Adipocyte (in vitro differentiated cells): ENCODE results near the gene MBOAT2.

Source experiments
- DNase-seq: peaks from one replicate; pipeline ENCODE4 v3.0.0-alpha.2; 2015; ENCODE audit warnings: low read depth
- H3K27me3 ChIP-seq: replicated peaks from 2 replicates; pipeline ENCODE4 v1.7.0; 2013; ENCODE audit warnings: mild to moderate bottlenecking, low read length, moderate library complexity; ENCODE audit not compliant: control insufficient read depth, insufficient read depth
- H3K36me3 ChIP-seq: 2 replicates; pipeline ENCODE4 v1.7.0; 2013; ENCODE audit warnings: low read length, mild to moderate bottlenecking, moderate library complexity; ENCODE audit not compliant: control insufficient read depth, insufficient read depth, severe bottlenecking
- H3K4me1 ChIP-seq: 2 replicates; pipeline ENCODE4 v1.7.0; 2013; ENCODE audit warnings: mild to moderate bottlenecking, low read length, moderate library complexity; ENCODE audit not compliant: control insufficient read depth, insufficient read depth
- H3K4me3 ChIP-seq: 2 replicates; pipeline ENCODE4 v1.7.0; 2013; ENCODE audit warnings: mild to moderate bottlenecking, low read length, moderate library complexity
- H3K9ac ChIP-seq: 2 replicates; pipeline ENCODE4 v1.7.0; 2013; ENCODE audit warnings: mild to moderate bottlenecking, low read length, moderate library complexity
- H3K9me3 ChIP-seq: 2 replicates; pipeline ENCODE4 v1.7.0; 2013; ENCODE audit warnings: mild to moderate bottlenecking, low read length, moderate library complexity; ENCODE audit not compliant: control insufficient read depth

The MBOAT2 gene

DNA sequence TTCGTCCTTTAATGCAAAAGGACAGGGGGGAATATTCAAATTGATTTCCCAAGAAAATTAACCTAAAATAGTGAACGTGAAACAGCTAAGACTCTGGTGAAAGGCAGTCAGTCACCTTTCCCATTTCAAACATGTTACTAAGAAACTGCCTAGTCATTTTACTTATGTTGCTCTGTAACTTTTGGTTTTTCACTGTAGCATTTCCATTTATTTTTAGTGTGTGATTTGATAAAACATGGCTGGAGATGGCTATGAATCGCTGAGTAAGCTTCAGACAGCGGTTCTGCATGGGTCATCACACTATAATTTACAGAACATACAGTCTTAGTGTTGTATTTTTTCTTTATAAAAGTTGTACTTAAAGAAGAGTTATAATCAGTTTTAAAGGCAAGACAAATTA is 150.1 kb downstream of the MBOAT2 start:
- Histone ChIP-seq H3K9me3 (no peaks in the 10 kb centered on the region), H3K36me3 (no peaks in the 10 kb centered on the region), H3K4me3 (no peak overlapping the region), H3K9ac (no peak overlapping the region), H3K27me3 (no peaks in the 10 kb centered on the region), H3K4me1 (peaks cover 6% of the 10 kb centered on the region)
- no peak for DNase-seq

DNA sequence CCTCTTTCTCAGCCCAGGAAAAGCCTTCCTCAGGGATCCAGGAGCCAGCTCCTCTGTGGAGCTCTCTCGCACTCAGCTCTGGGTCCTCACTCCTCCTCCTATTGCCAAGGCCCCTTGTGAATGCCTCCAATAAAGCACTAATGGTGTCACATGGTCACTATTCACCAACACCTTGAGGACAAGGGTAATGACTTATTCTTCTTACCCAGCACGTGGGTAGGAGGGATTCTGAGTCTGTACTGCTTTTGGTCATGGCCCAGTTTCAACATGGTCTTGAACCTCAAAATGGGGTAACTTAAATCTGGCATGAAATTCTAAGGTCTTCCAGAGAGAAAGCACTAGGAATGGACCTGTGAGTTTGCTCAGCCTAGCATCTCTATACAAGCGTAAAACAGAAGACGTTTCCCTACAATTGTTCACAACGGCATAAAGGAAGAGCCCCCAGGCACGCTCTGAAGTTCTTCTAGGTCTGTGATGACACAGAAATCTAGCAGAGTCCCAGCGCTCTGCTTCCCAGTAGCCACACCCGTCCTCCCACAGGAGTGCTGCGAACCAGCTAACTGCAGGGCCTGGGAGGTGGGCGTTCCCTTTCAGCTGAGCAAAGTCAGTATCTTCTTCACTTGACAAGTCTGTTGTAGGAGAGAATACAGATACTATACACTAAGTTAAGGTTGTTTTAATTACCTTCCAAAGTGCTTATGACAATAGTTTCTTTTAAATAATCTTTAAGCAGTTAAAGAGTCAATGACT is 151.5 kb downstream of the MBOAT2 start:
- Histone ChIP-seq H3K9me3 (no peaks in the 10 kb centered on the region), H3K27me3 (no peaks in the 10 kb centered on the region), H3K9ac (no peak overlapping the region), H3K4me3 (no peak overlapping the region), H3K36me3 (no peaks in the 10 kb centered on the region), H3K4me1 (peaks cover 6% of the 10 kb centered on the region)
- DNase-seq: no peak

DNA sequence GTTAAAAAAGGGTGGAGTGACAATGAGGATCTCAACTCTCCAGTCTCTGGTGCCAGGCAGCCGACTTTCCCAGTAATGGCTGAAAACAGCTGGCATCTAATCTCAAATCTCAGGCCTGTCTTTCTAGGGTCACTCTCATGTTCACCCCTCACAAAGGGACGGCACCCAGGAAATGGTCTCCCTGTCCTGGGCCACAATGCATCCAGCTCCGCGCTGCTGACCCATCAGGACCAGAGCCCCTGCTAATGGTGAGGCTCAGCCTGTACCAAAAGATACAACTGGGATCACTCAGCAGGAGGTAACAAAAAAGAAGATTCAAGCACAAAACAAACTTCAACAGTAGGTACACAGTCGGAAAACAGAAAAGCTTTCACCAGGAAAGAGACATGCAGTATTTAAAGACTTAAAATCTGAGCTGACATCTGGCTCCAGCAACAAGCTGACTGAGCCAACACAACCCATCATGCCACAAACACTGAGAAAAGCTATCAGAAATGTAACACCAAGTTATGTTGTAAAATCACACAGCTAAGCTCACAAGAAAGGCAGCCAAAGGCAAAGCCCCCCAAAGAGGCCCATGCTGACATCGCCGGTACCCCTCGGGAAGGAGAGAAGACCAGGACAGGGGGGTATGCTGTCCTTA is 152.5 kb downstream of the MBOAT2 start:
- Histone ChIP-seq H3K4me1 (peaks cover 6% of the 10 kb centered on the region), H3K36me3 (no peaks in the 10 kb centered on the region), H3K9ac (no peak overlapping the region), H3K4me3 (no peak overlapping the region), H3K9me3 (no peaks in the 10 kb centered on the region), H3K27me3 (no peaks in the 10 kb centered on the region)
- no peak for DNase-seq

DNA sequence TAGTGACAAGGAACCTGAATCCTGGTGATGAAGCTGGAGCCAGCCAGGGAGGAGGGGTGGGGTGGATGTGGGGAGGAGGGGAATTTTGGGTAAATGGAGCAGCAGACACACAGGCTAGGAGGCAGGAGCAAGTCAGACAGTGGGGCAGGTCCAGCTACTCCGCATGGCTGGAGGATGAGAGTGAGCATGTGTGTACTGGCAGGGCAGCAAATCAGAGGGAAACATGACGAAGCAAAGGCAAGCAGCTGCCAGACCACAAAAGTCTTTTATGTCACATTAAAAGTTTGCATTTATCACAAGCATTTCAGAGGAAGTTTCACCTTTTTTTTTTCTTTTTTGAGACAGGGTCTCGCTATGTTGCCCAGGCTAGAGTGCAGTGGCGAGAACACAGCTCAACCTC is 154.2 kb downstream of the MBOAT2 start:
- peaks cover 6% of the 10 kb centered on the region for H3K4me1 ChIP-seq
- H3K4me3 ChIP-seq: no peak overlapping the region
- no peaks in the 10 kb centered on the region for H3K9me3 ChIP-seq
- H3K36me3 ChIP-seq: no peaks in the 10 kb centered on the region
- DNase-seq: no peak
- no peaks in the 10 kb centered on the region for H3K27me3 ChIP-seq
- no peak overlapping the region for H3K9ac ChIP-seq

DNA sequence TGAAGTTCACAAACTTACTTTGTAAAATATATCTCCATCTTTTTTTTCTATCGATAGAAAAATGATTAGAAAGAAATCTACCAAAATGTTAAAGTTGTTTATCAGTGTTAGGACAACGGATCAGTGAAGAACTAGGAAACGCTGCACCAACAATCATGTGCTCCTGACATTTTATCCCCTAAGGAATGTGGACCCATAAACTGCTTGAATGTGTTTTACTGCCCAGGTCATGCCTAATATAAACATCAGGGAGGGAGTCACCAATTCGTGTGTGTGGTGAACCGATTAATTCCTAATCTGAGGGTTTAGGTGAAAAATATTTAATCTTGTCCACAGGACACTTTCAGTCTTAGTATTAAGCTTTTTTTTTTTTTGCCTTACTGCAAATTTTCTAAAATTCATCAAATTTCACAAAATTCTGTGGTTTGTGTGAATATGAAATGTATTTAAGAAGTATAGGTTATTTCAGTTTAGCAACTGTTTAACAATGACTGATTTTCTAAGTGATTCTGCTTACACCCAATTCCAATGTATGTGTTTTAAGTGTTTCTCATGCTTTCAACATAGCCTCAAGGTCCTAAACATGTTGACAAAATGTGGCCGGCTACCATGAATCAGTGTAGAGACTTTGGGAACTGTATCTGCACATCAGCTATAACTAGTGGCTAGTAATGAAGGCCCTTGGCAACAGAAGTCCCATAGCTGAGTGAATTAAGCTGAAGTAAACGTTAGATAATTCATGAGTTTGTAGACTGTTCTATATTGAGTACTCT is 155.0 kb downstream of the MBOAT2 start:
- Histone ChIP-seq H3K9me3 (no peaks in the 10 kb centered on the region), H3K4me1 (peaks cover 6% of the 10 kb centered on the region), H3K9ac (no peak overlapping the region), H3K27me3 (no peaks in the 10 kb centered on the region), H3K4me3 (no peak overlapping the region), H3K36me3 (no peaks in the 10 kb centered on the region)
- DNase-seq: no peak

DNA sequence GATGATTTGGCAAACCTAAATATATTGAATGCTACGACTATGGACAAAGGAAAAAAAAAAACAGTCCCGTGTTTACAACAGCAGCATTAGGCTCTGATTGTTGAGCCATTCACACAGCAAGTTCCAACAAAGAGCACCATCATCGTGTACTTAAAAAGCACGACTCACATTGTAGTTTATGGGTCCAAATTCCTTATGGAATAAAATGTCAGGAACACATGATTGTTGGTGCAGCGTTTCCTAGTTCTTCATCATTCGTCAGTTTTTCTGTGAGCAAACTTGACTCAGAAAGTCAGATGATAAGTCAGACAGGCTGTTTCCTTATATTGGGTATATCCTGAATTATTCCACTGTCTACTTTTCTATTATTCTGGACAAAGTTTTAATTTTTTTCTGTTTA is 156.1 kb downstream of the MBOAT2 start:
- peaks cover 6% of the 10 kb centered on the region for H3K4me1 ChIP-seq
- no peak overlapping the region for H3K4me3 ChIP-seq
- H3K9me3 ChIP-seq: no peaks in the 10 kb centered on the region
- H3K27me3 ChIP-seq: no peaks in the 10 kb centered on the region
- H3K9ac ChIP-seq: no peak overlapping the region
- no peak for DNase-seq
- no peaks in the 10 kb centered on the region for H3K36me3 ChIP-seq

DNA sequence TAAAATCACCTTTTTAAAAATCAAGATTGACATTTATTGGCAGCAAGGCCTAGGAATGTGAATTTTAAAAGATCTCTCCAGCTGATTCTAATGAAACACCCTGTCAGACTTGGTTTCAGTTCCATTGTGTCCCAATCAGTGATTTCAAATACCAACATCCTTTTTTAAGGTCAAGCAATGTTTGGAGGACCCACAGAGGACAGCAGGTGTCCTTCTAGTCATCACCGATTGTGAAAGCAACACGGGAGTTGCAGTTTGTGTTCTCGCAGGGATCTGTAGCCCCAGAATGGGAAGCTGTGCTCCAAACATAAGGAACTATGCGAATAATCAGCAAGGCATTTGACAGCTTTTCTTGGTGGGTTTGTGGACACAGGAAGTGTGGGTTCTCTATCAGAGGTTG is 161.6 kb downstream of the MBOAT2 start:
- H3K9ac ChIP-seq: no peak overlapping the region
- no peak for DNase-seq
- H3K4me3 ChIP-seq: no peak overlapping the region
- H3K9me3 ChIP-seq: no peaks in the 10 kb centered on the region
- no peaks in the 10 kb centered on the region for H3K36me3 ChIP-seq
- H3K27me3 ChIP-seq: no peaks in the 10 kb centered on the region
- H3K4me1 ChIP-seq: no peaks in the 10 kb centered on the region

DNA sequence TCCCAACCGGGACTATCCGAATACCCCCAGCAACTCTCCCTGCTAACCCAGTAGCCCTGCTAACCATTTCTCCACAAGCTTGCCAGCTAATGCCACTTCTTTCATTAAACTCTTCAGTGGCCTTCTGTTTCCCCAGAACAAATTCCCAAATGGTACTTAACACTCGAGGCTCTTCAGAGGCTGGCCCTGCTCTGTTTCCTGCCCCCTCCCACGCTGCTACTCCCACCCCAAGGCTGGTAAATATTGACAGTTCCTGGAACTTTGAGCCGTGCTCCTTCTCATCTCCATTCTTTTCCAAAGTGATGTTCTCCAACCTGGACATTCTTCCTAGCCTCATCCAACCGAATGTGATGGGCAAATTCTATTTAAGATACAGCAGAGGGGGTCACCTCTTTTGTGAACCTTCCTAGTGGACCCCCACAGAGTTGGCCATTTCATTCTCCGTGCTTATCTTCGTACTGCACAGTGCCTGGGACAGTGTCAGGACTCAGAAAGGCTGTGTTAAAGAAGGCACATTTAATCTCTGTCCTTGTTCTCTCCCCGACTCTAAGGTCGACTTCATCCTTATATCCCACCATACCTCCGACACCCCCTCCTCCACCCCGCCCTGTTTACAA is 162.9 kb downstream of the MBOAT2 start:
- Histone ChIP-seq H3K27me3 (no peaks in the 10 kb centered on the region), H3K9ac (no peak overlapping the region), H3K9me3 (no peaks in the 10 kb centered on the region), H3K4me3 (no peak overlapping the region), H3K36me3 (no peaks in the 10 kb centered on the region), H3K4me1 (peaks cover 11% of the 10 kb centered on the region)
- no peak for DNase-seq

DNA sequence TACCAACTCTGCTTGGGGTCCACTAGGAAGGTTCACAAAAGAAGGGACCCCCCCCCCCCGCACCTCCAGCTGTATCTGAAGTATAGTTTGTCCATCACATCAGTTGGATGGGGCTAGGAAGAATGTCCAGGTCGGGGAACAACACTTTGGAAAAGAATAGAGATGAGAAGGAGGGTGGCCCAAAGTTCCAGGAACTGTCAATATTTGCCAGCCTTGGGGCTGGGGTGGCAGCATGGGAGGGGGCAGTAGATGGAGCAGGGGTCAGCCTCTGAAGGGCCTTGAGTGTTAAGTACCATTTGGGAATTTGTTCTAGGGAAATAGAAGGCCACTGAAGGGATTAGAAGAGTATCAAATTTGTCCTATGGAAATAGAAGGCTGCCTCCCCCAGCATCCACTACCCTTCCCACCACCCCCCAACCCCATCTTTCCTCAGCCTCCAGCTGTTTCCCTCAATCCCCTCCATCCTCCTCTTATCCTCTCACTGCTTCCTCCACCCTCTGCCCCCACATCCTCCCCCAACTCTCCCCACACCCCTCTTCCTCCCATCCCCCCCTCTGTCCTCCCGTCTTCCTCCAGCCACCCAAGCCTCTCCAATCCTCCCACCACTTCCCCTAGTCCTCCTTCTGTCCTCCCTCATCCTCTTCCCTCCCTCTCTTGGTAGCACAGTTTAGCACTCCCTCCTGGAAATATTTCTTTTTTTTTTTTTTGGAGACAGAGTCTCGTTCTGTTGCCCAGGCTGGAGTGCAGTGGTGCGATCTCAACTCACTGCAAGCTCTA is 164.1 kb downstream of the MBOAT2 start:
- no peak for DNase-seq
- H3K27me3 ChIP-seq: no peaks in the 10 kb centered on the region
- H3K9me3 ChIP-seq: no peaks in the 10 kb centered on the region
- no peaks in the 10 kb centered on the region for H3K36me3 ChIP-seq
- no peak overlapping the region for H3K4me3 ChIP-seq
- H3K4me1 ChIP-seq: peaks cover 11% of the 10 kb centered on the region
- H3K9ac ChIP-seq: no peak overlapping the region

DNA sequence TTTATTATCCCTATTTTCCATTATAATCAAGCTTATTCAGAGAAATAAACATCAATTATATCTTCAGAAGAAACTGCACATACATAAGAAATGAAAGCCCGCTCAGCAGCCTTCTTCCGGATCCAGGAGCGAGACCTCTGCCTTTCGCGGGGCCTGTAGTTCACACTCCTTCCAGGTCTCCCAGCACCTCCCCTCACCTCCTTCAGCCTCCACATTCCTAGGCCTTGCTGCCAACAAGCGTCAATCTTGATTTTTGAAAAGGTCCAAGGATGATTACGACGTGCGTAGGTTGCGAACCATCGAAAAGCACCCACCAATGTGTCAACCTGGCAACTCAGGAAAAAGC is 165.7 kb downstream of the MBOAT2 start:
- H3K4me3 ChIP-seq: peak overlapping the region; percentile 69

More for the DNA sequence above, 165.7 kb downstream of the MBOAT2 start:
- Histone ChIP-seq H3K36me3 (no peaks in the 10 kb centered on the region), H3K4me1 (peaks cover 14% of the 10 kb centered on the region), H3K27me3 (no peaks in the 10 kb centered on the region), H3K9me3 (no peaks in the 10 kb centered on the region), H3K9ac (peak overlapping the region; percentile 60)
- DNase-seq: no peak
